NB4 (cell line): ENCODE measurements around the gene SUCLG2.

Experiments used
- DNase-seq: peaks from one replicate; pipeline ENCODE4 v3.0.0; 2010; ENCODE audit warnings: low read depth
- H3K4me3 ChIP-seq: one replicate; pipeline ENCODE4 v1.5.1; 2011; ENCODE audit warnings: mild to moderate bottlenecking, low read depth, low read length, moderate library complexity
- MYC ChIP-seq: IDR thresholded peaks from 2 replicates; pipeline ENCODE4 v1.6.1; 2011; ENCODE audit warnings: low read depth, low read length
- POLR2A ChIP-seq: IDR thresholded peaks from 2 replicates; pipeline ENCODE4 v1.6.1; 2011; ENCODE audit warnings: mild to moderate bottlenecking; ENCODE audit not compliant: insufficient read length; ENCODE audit errors: extremely low read depth
- TF ChIP-seq, protein P1 (sequence below): IDR thresholded peaks from 2 replicates; pipeline ENCODE4 v1.6.1; 2011; ENCODE audit warnings: low read depth, low read length
- TF ChIP-seq, protein P2 (sequence below): IDR thresholded peaks from one replicate; pipeline ENCODE4 v1.5.1; 2012; ENCODE audit warnings: low read depth, low read length

SUCLG2 gene

DNA sequence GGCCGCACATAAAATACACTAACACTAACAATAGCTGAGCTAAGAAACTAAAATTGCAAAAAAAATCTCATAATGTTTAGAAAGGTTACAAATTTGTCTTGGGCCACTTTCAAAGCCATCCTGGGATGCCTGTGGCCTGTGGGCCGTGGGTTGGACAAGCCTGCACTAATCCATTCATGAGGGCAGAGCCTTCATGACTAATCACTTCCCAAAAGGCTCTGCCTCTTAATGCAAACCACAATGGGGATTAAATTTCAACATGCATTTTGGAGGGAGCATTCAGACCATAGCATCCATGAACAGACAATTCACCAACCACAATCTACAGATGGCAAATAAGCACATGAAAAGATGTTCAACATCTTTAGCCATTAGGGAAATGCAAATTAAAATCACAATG, 128.2 kb downstream of the SUCLG2 start:
- no peak overlapping the region for H3K4me3 ChIP-seq
- TF ChIP-seq POLR2A (no peak), MYC (no peak)
- TF ChIP-seq, protein P1, sequence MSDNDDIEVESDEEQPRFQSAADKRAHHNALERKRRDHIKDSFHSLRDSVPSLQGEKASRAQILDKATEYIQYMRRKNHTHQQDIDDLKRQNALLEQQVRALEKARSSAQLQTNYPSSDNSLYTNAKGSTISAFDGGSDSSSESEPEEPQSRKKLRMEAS = no peak
- TF ChIP-seq, protein P2, sequence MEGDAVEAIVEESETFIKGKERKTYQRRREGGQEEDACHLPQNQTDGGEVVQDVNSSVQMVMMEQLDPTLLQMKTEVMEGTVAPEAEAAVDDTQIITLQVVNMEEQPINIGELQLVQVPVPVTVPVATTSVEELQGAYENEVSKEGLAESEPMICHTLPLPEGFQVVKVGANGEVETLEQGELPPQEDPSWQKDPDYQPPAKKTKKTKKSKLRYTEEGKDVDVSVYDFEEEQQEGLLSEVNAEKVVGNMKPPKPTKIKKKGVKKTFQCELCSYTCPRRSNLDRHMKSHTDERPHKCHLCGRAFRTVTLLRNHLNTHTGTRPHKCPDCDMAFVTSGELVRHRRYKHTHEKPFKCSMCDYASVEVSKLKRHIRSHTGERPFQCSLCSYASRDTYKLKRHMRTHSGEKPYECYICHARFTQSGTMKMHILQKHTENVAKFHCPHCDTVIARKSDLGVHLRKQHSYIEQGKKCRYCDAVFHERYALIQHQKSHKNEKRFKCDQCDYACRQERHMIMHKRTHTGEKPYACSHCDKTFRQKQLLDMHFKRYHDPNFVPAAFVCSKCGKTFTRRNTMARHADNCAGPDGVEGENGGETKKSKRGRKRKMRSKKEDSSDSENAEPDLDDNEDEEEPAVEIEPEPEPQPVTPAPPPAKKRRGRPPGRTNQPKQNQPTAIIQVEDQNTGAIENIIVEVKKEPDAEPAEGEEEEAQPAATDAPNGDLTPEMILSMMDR = no peak
- DNase-seq = peak; percentile 39

DNA sequence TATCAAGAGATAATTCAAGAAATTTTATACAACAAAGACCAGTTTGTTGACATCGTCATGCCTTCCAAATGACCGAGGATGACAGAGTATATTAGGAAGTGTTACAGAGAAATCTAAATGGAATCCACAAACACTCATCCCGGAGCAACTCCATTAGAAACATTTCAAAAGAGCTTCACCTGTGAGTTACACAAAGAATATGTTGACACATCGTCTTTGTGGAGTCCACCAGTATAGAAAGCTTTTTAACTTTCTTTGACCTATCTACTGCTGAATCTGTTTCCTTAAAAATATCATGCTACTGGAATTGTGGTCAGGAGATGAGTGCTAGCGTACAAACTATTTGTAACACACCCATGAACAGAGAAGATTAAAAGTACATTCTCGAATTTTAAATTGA, 130.4 kb downstream of the SUCLG2 start:
- no peak overlapping the region for H3K4me3 ChIP-seq
- TF ChIP-seq, protein P1 = no peak
- TF ChIP-seq POLR2A (no peak), MYC (no peak)
- TF ChIP-seq, protein P2 = no peak
- no peak for DNase-seq

GRCh38 chr3:67522081-67522480, 132.3 kb downstream of the SUCLG2 start:
- no peak overlapping the region for H3K4me3 ChIP-seq
- no peak for DNase-seq
- TF ChIP-seq MYC (no peak), POLR2A (no peak)
- TF ChIP-seq, protein P2 = no peak
- TF ChIP-seq, protein P1 = no peak

DNA sequence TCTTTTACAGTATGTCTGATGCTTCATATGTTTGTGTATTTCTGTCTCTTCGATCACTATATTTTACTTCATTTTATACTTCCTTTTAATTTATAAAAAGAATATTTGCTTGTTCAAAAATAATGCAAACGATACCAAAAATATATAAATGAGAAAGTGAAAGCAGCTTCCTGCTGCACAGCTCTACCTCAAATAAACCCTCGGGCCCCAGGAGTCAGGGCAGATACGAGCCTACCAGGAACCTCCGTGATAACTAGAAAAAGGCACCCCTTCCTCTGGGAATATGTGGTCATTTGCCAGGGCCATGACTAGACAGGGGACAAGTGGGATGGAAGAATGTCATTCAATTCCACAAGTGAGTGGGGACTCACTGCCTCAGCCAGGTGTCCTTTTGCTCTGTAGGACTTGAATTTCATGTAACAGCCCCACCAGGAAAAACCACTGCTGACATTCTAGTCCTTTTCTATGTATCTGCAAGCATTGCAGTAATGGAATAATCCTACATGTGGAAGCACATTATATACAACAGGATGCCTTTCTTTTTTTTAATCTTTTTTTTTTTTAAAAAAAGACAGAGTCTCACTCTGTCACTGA, 133.3 kb downstream of the SUCLG2 start:
- no peak for DNase-seq
- no peak for TF ChIP-seq POLR2A
- no peak for TF ChIP-seq MYC
- TF ChIP-seq, protein P2 = no peak
- TF ChIP-seq, protein P1 = no peak
- no peak overlapping the region for H3K4me3 ChIP-seq

DNA sequence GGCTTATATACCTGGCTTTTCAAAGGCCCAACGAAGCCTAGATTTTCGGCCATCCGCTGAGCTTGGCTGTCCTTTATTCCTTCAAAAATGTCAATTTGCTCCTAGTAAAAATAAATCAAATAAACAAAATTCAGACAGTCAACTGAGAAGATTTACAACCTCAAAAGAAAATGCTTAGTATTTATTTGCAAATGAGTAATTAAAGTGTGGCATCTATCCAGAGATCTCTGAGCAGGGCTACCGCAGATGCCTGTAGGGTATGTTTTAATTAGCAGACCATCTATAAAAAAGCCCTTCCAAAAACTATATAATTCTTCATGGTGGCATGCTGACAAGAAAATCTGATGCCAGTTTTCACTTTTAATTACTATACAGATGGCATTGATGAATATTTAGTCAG, 136.2 kb downstream of the SUCLG2 start:
- H3K4me3 ChIP-seq = no peak overlapping the region
- TF ChIP-seq, protein P2 = no peak
- no peak for TF ChIP-seq MYC
- DNase-seq = no peak

- no peak for DNase-seq
- H3K4me3 ChIP-seq = no peak overlapping the region
- TF ChIP-seq POLR2A = no peak
- TF ChIP-seq MYC = no peak
- TF ChIP-seq, protein P1 = no peak
- TF ChIP-seq, protein P2 = no peak
Measured at GRCh38 chr3:67517781-67518180, 136.6 kb downstream of the SUCLG2 start.
